Gastroesophageal sphincter (tissue), 4 donors: Measurements from ENCODE around the gene ACOT7. TPM values are rescaled to one million over a fixed set of nuclear protein-coding genes. Genes with fewer than 3 reads are reported as not detected.

ENCODE experiments used
- ATAC-seq: fragments of 150-250 bp; one replicate; pipeline ENCODE4 v1.9.1; 2016; ENCODE audit warnings: mild to moderate bottlenecking, moderate library complexity
- H3K27ac ChIP-seq, 4 donors: fragments of 200-600 bp; sonication (generic) in 3 of 4; 1 replicate in 3 of 4; 2 replicates in 1 of 4; pipeline ENCODE4 v1.5.1; 2016 to 2019
- H3K27me3 ChIP-seq: fragments of 200-600 bp; sonication (generic); one replicate; pipeline ENCODE4 v1.5.1; 2019
- H3K36me3 ChIP-seq, 2 donors: fragments of 200-600 bp; sonication (generic); one replicate each; pipeline ENCODE4 v1.5.1; 2019; ENCODE audit warnings: control low read depth in 1 of 2
- H3K4me1 ChIP-seq, 3 donors: fragments of 200-600 bp; sonication (generic); 1 replicate in 2 of 3; 2 replicates in 1 of 3; pipeline ENCODE4 v1.5.1; 2016 to 2019; ENCODE audit warnings: control low read depth in 2 of 3
- H3K4me3 ChIP-seq, 2 donors: fragments of 200-600 bp; sonication (generic); one replicate each; pipeline ENCODE4 v1.5.1; 2019; ENCODE audit warnings: mild to moderate bottlenecking in 1 of 2, moderate library complexity in 1 of 2
- H3K9me3 ChIP-seq, 3 donors: fragments of 200-600 bp; sonication (generic); one replicate each; pipeline ENCODE4 v1.5.1; 2017 to 2019; ENCODE audit warnings: control low read depth in 2 of 3
- CTCF ChIP-seq, 4 experiments: fragments of 200-600 bp in 2 of 4; fragments of 450-650 bp in 2 of 4; sonication (generic) in 1 of 4; IDR thresholded peaks; one replicate each; pipeline ENCODE4 v1.5.1; 2017 to 2019; ENCODE audit warnings: antibody characterized with exemption in 4 of 4, mild to moderate bottlenecking in 2 of 4, moderate library complexity in 2 of 4
- EP300 ChIP-seq: sonication (generic); formaldehyde crosslinking; IDR thresholded peaks from one replicate; pipeline ENCODE4 v1.6.1; 2017; ENCODE audit warnings: antibody characterized with exemption, mild to moderate bottlenecking
- POLR2A ChIP-seq, 2 donors: fragments of 450-650 bp; IDR thresholded peaks; one replicate each; pipeline ENCODE4 v1.6.1; 2017; ENCODE audit warnings: antibody characterized with exemption in 2 of 2, mild to moderate bottlenecking in 2 of 2, moderate library complexity in 1 of 2
- POLR2AphosphoS5 ChIP-seq: sonication (generic); formaldehyde crosslinking; IDR thresholded peaks from one replicate; pipeline ENCODE4 v1.6.1; 2017; ENCODE audit warnings: antibody characterized with exemption
- WGBS, 2 donors: methylation state at CpG; one replicate each; pipeline ENCODE4 v1.1.5; 2018; ENCODE audit warnings: low coverage in 1 of 2; 5-methylcytosine and 5-hydroxymethylcytosine counted together
- total RNA-seq, 4 donors: library from RNA; depleted of rRNA; stranded (reverse); fragments of >200 nt; gene quantifications; one replicate each; pipeline ENCODE4 v1.1.0, GENCODE V29; 2016

Gene ACOT7
- total RNA-seq, 4 donors from 2014 or later: 22.3 to 32.5 (median 25.0) TPM

- H3K9me3 ChIP-seq: no peaks in the 10 kb centered on the region
- no peaks in the 10 kb centered on the region for H3K36me3 ChIP-seq
- peaks cover 0 to 50% (median 30%) of the 10 kb centered on the region in 3 donors for H3K4me1 ChIP-seq
- ATAC-seq: peak; percentile 26
- H3K27ac ChIP-seq: peak overlapping the region; percentile 43 to 87 (median 79)
- 33 to 50% methylated on average over 1 to 3 of the region's 10 CpGs for WGBS, 2 donors
- TF ChIP-seq EP300: no peak
- TF ChIP-seq CTCF (IDR thresholded peaks at IDR 0.05): no peak
- TF ChIP-seq POLR2A (IDR thresholded peaks at IDR 0.05): no peak
- peak; percentile 6 for TF ChIP-seq POLR2AphosphoS5
- H3K4me3 ChIP-seq: no peak overlapping the region
- no peaks in the 10 kb centered on the region for H3K27me3 ChIP-seq
Measured at GRCh38 chr1:6358757-6359201, 34.8 kb downstream of the ACOT7 start.

GRCh38 chr1:6358144-6358624, 35.4 kb downstream of the ACOT7 start:
- Histone ChIP-seq H3K27ac (peak overlapping the region in 3 of 4 donors; percentile 74 to 87 (median 84)), H3K4me3 (no peak overlapping the region), H3K27me3 (no peaks in the 10 kb centered on the region), H3K9me3 (no peaks in the 10 kb centered on the region), H3K4me1 (peaks cover 0 to 52% (median 36%) of the 10 kb centered on the region in 3 donors), H3K36me3 (no peaks in the 10 kb centered on the region)
- WGBS, 2 donors: no CpG with 5 or more reads among the region's 10 CpGs
- TF ChIP-seq POLR2A (IDR thresholded peaks at IDR 0.05) (no peak), POLR2AphosphoS5 (no peak), CTCF (IDR thresholded peaks at IDR 0.05) (no peak), EP300 (no peak)
- no peak for ATAC-seq

GRCh38 chr1:6357243-6357936, 36.2 kb downstream of the ACOT7 start:
- Histone ChIP-seq H3K4me1 (peaks cover 0 to 58% (median 39%) of the 10 kb centered on the region in 3 donors), H3K27me3 (no peaks in the 10 kb centered on the region), H3K36me3 (no peaks in the 10 kb centered on the region), H3K27ac (peak overlapping the region in 1 of 4 donors; percentile 84), H3K9me3 (no peaks in the 10 kb centered on the region), H3K4me3 (no peak overlapping the region)
- TF ChIP-seq CTCF (IDR thresholded peaks at IDR 0.05) (no peak), POLR2AphosphoS5 (no peak), EP300 (no peak), POLR2A (IDR thresholded peaks at IDR 0.05) (no peak)
- 87% methylated on average over 4 of the region's 11 CpGs; no CpG with 5 or more reads in 1 of the 2 donors for WGBS, 2 donors
- ATAC-seq: no peak

- no peaks in the 10 kb centered on the region for H3K36me3 ChIP-seq
- H3K27me3 ChIP-seq: no peaks in the 10 kb centered on the region
- TF ChIP-seq EP300 (no peak), POLR2A (IDR thresholded peaks at IDR 0.05) (no peak), POLR2AphosphoS5 (no peak), CTCF (IDR thresholded peaks at IDR 0.05) (no peak)
- WGBS, 2 donors: 100% methylated on average over 2 of the region's 11 CpGs; no CpG with 5 or more reads in 1 of the 2 donors
- no peak for ATAC-seq
- peaks cover 0 to 74% (median 43%) of the 10 kb centered on the region in 3 donors for H3K4me1 ChIP-seq
- no peak overlapping the region for H3K27ac ChIP-seq
- no peaks in the 10 kb centered on the region for H3K9me3 ChIP-seq
- no peak overlapping the region for H3K4me3 ChIP-seq
Measured at GRCh38 chr1:6355621-6356020, 37.9 kb downstream of the ACOT7 start.
